IMR-90 (cell line): ENCODE measurements around the gene FBXO31. TPM values are rescaled to one million over a fixed set of nuclear protein-coding genes. Genes with fewer than 3 reads are reported as not detected.
"Not testable (repeated sequence)": the region's sequence is repeated elsewhere in the genome, so short reads cannot be mapped to it uniquely, and the experiment has no call there.

Experiments
- ATAC-seq: fragments of 200-7000 bp; cut with Tn5 transposase; 2 replicates; pipeline ENCODE4 v1.9.1; 2020; ENCODE audit warnings: low read depth, mild to moderate bottlenecking, moderate library complexity
- BruUV-seq: library from RNA; stranded (reverse); fragments of 400-500 nt; replicated peaks from 2 replicates; lab custom pipeline; 2021; lab: Mats Ljungman, UMichigan
- CTCF ChIA-PET: fragments of 300-600 bp; formaldehyde crosslinking; extraction: SDS; loops from one replicate; lab custom pipeline; 2021; ENCODE audit warnings: antibody characterized with exemption; lab: Yijun Ruan, JAX
- POLR2A ChIA-PET: fragments of 300-600 bp; sonication (Branson Sonifier 250); formaldehyde crosslinking; loops from one replicate; lab custom pipeline; 2022; ENCODE audit warnings: antibody characterized with exemption; ENCODE audit not compliant: unreplicated experiment; lab: Charles Lee
- DNase-seq: peaks from one replicate; pipeline ENCODE4 v3.0.0; 2013
- H2AFZ ChIP-seq: replicated peaks from 2 replicates; pipeline ENCODE3; 2013; ENCODE audit warnings: low read length, mild to moderate bottlenecking; ENCODE audit not compliant: poor library complexity
- H2AK5ac ChIP-seq: 2 replicates; pipeline ENCODE4 v1.6.1; 2013; ENCODE audit warnings: low read depth, low read length, inconsistent platforms
- H2AK9ac ChIP-seq: replicated peaks from 2 replicates; pipeline ENCODE3; 2013; ENCODE audit warnings: mild to moderate bottlenecking, low read depth, low read length, moderate library complexity; ENCODE audit not compliant: poor library complexity
- H2BK120ac ChIP-seq: 2 replicates; pipeline ENCODE4 v1.6.1; 2013; ENCODE audit warnings: low read depth, low read length, inconsistent platforms
- H2BK15ac ChIP-seq: 3 replicates; pipeline ENCODE4 v1.6.1; 2013; ENCODE audit warnings: low read depth, low read length, inconsistent platforms
- H2BK20ac ChIP-seq: 2 replicates; pipeline ENCODE4 v1.6.1; 2013; ENCODE audit warnings: low read depth, mild to moderate bottlenecking, inconsistent platforms, low read length, moderate library complexity
- H2BK5ac ChIP-seq: 2 replicates; pipeline ENCODE4 v1.6.1; 2013; ENCODE audit warnings: mild to moderate bottlenecking, low read depth, low read length, inconsistent platforms; ENCODE audit not compliant: poor library complexity, severe bottlenecking
- H3K14ac ChIP-seq: replicated peaks from 2 replicates; pipeline ENCODE4 v1.6.1; 2013; ENCODE audit warnings: low read depth, low read length, inconsistent platforms
- H3K18ac ChIP-seq: 2 replicates; pipeline ENCODE4 v1.6.1; 2013; ENCODE audit warnings: low read depth, low read length, control low read depth
- H3K23ac ChIP-seq: 2 replicates; pipeline ENCODE4 v1.6.1; 2013; ENCODE audit warnings: low read depth, low read length, inconsistent platforms
- H3K27ac ChIP-seq: 2 replicates; pipeline ENCODE4 v1.5.1; 2013; ENCODE audit warnings: mild to moderate bottlenecking, control low read depth, low read length; ENCODE audit not compliant: insufficient read depth
- H3K27me3 ChIP-seq: 2 replicates; pipeline ENCODE4 v1.6.1; 2013; ENCODE audit warnings: low read length; ENCODE audit not compliant: control insufficient read depth, insufficient read depth
- H3K36me3 ChIP-seq: 2 replicates; pipeline ENCODE4 v1.6.1; 2013; ENCODE audit warnings: low read length, mixed read lengths; ENCODE audit not compliant: control insufficient read depth, insufficient read depth
- H3K4ac ChIP-seq: 2 replicates; pipeline ENCODE4 v1.6.1; 2013; ENCODE audit warnings: low read depth, low read length, inconsistent platforms
- H3K4me1 ChIP-seq: 2 replicates; pipeline ENCODE4 v1.6.1; 2013; ENCODE audit warnings: low read length, mixed read lengths; ENCODE audit not compliant: control insufficient read depth, insufficient read depth
- H3K4me2 ChIP-seq: 2 replicates; pipeline ENCODE4 v1.6.1; 2013; ENCODE audit warnings: low read depth, mild to moderate bottlenecking, control low read depth, low read length, moderate library complexity
- H3K4me3 ChIP-seq: 2 replicates; pipeline ENCODE4 v1.5.1; 2013; ENCODE audit warnings: low read depth, mild to moderate bottlenecking, control low read depth, low read length, moderate library complexity; ENCODE audit not compliant: insufficient read depth
- H3K56ac ChIP-seq: 2 replicates; pipeline ENCODE4 v1.6.1; 2013; ENCODE audit warnings: low read length, inconsistent platforms; ENCODE audit not compliant: insufficient read depth; ENCODE audit errors: extremely low read depth
- H3K79me1 ChIP-seq, 2 experiments: 2 replicates each; pipeline ENCODE4 v1.6.1; 2013; ENCODE audit warnings: low read length in 2 of 2, inconsistent platforms in 1 of 2, low read depth in 1 of 2
- H3K9ac ChIP-seq: 2 replicates; pipeline ENCODE4 v1.6.1; 2013; ENCODE audit warnings: low read depth, low read length, control low read depth
- H3K9me1 ChIP-seq: 2 replicates; pipeline ENCODE4 v1.6.1; 2013; ENCODE audit warnings: low read length, inconsistent platforms; ENCODE audit not compliant: insufficient read depth
- H3K9me3 ChIP-seq: 2 replicates; pipeline ENCODE4 v1.6.1; 2013; ENCODE audit warnings: low read length; ENCODE audit not compliant: control insufficient read depth, insufficient read depth
- H4K20me1 ChIP-seq: 2 replicates; pipeline ENCODE4 v1.6.1; 2013; ENCODE audit warnings: low read length, inconsistent platforms; ENCODE audit not compliant: insufficient read depth
- H4K5ac ChIP-seq: 2 replicates; pipeline ENCODE4 v1.6.1; 2013; ENCODE audit warnings: mild to moderate bottlenecking, low read depth, low read length, control low read depth
- H4K8ac ChIP-seq, 2 experiments: 2 replicates each; pipeline ENCODE4 v1.6.1; 2013; ENCODE audit warnings: low read depth in 2 of 2, low read length in 2 of 2, control low read depth in 1 of 2, inconsistent platforms in 1 of 2
- H4K91ac ChIP-seq: 2 replicates; pipeline ENCODE4 v1.6.1; 2013; ENCODE audit warnings: low read depth, low read length, inconsistent platforms; ENCODE audit not compliant: insufficient read depth
- whole genome bisulfite sequencing, 2 experiments: methylation state at CpG; one replicate each; pipeline versions ENCODE4 v1.1.5 to v1.1.7; 2013; ENCODE audit warnings: missing lambda C conversion rate in 2 of 2; ENCODE audit not compliant: insufficient read length in 1 of 2; ENCODE audit errors: extremely low coverage in 2 of 2; 5-methylcytosine and 5-hydroxymethylcytosine counted together
- dilution Hi-C: fragments of 300-500 bp; cut with HindIII; formaldehyde crosslinking; loops from one replicate; pipeline ENCODE4 v1.14.3; 2018; ENCODE audit warnings: low sequenced_read_pairs; ENCODE audit not compliant: unreplicated experiment
- in situ Hi-C: fragments of 300-500 bp; cut with MboI; formaldehyde crosslinking; loops from 3 replicates; pipeline ENCODE4 v1.14.3; 2019; ENCODE audit warnings: low sequenced_read_pairs, inconsistent platforms, mixed read lengths
- intact Hi-C: fragments of 100-400 bp; cut with micrococcal nuclease; formaldehyde crosslinking; loops from 2 replicates; pipeline ENCODE4 v1.10.0; 2022
- polyA plus RNA-seq, 3 experiments: library from polyadenylated mRNA; depleted of rRNA; stranded (reverse); fragments of >200 nt; gene quantifications; 2 replicates each; pipeline ENCODE4 v1.2.3, GENCODE V29; 2012; ENCODE audit warnings: low replicate concordance in 1 of 3
- total RNA-seq: library from RNA; depleted of rRNA; stranded (reverse); fragments of >200 nt; gene quantifications from 2 replicates; pipeline ENCODE4 v1.2.3, GENCODE V29; 2012

Gene FBXO31
- total and polyA plus RNA-seq, 2 of the 4 experiments (the other 2 are of a cell fraction) = 10.4 to 16.9 TPM

GRCh38 chr16:87379312-87379752 is 4.2 kb downstream of the FBXO31 start:
- H2AK9ac ChIP-seq, dilution Hi-C loops, ATAC-seq, H3K18ac ChIP-seq, H3K9ac ChIP-seq, H2BK120ac ChIP-seq, H2AK5ac ChIP-seq, H3K27me3 ChIP-seq, BruUV-seq, H2BK15ac ChIP-seq, H2BK5ac ChIP-seq, H3K4me3 ChIP-seq, H3K9me3 ChIP-seq, H3K4ac ChIP-seq, H3K56ac ChIP-seq, H4K5ac ChIP-seq, intact Hi-C loops, H3K27ac ChIP-seq, POLR2A ChIA-PET, H2AFZ ChIP-seq, H3K23ac ChIP-seq, H3K4me2 ChIP-seq, H3K14ac ChIP-seq, H4K8ac ChIP-seq, H2BK20ac ChIP-seq, DNase-seq, H4K91ac ChIP-seq, H3K36me3 ChIP-seq, CTCF ChIA-PET, in situ Hi-C loops: not testable (repeated sequence)
- H3K79me1 ChIP-seq = peaks cover 25 to 68% of the 10 kb centered on the region in 2 experiments
- peaks cover 54% of the 10 kb centered on the region for H4K20me1 ChIP-seq
- WGBS, 2 experiments = no CpG with 5 or more reads among the region's 3 CpGs
- peaks cover 19% of the 10 kb centered on the region for H3K4me1 ChIP-seq
- peaks cover 11% of the 10 kb centered on the region; the same call in 1 of the 2 replicates for H3K9me1 ChIP-seq
